HEK293 (cell line): ENCODE measurements around the gene S1PR5.
A peak's percentile ranks its signal among the peaks of the same experiment; 100 is the strongest.

Experiments used
- CTCF ChIA-PET: fragments of 350-600 bp; formaldehyde crosslinking; extraction: SDS; loops from one replicate; lab custom pipeline; 2021; ENCODE audit warnings: antibody characterized with exemption; lab: Yijun Ruan, JAX
- POLR2A ChIA-PET: fragments of 300-600 bp; formaldehyde crosslinking; extraction: SDS; loops from one replicate; lab custom pipeline; 2020; ENCODE audit warnings: antibody characterized with exemption, inconsistent platforms; lab: Yijun Ruan, JAX
- H3K27ac ChIP-seq: fragments of 200-500 bp; sonication (Bioruptor generic); 2 replicates; pipeline ENCODE4 v1.5.1; 2014; ENCODE audit warnings: low read depth, low read length, control low read depth, inconsistent platforms; ENCODE audit errors: extremely low read depth
- H3K36me3 ChIP-seq, 2 experiments: fragments of 200-500 bp in 1 of 2; sonication (Bioruptor generic) in 1 of 2; 1 replicate in 1 of 2; 2 replicates in 1 of 2; pipeline ENCODE4 v1.5.1; 2014 to 2017; ENCODE audit warnings: inconsistent platforms in 2 of 2, low read length in 2 of 2; ENCODE audit not compliant: control insufficient read depth in 2 of 2, insufficient read depth in 1 of 2
- H3K4me1 ChIP-seq: fragments of 200-500 bp; sonication (Bioruptor generic); 2 replicates; pipeline ENCODE4 v1.5.1; 2014; ENCODE audit warnings: mild to moderate bottlenecking, low read length, inconsistent platforms; ENCODE audit not compliant: control insufficient read depth, insufficient read depth
- H3K4me3 ChIP-seq: 2 replicates; pipeline ENCODE4 v1.5.1; 2011; ENCODE audit warnings: low read depth, mild to moderate bottlenecking, control low read depth, low read length, moderate library complexity
- H3K9me3 ChIP-seq: fragments of 200-500 bp; sonication (Bioruptor generic); 2 replicates; pipeline ENCODE4 v1.5.1; 2014; ENCODE audit warnings: low read depth, low read length, inconsistent platforms; ENCODE audit not compliant: control insufficient read depth, insufficient read depth
- GLIS1 ChIP-seq: fragments of 450-650 bp; formaldehyde crosslinking; IDR thresholded peaks from 2 replicates; pipeline ENCODE4 v1.5.1; 2016; ENCODE audit warnings: missing biosample characterization, missing genetic modification characterization
- GLIS2 ChIP-seq: fragments of 450-650 bp; formaldehyde crosslinking; IDR thresholded peaks from 2 replicates; pipeline ENCODE4 v1.5.1; 2016; ENCODE audit warnings: missing biosample characterization, missing genetic modification characterization
- KLF1 ChIP-seq: fragments of 450-650 bp; formaldehyde crosslinking; IDR thresholded peaks from 2 replicates; pipeline ENCODE4 v1.5.1; 2016; ENCODE audit warnings: missing biosample characterization, missing genetic modification characterization
- KLF8 ChIP-seq: fragments of 450-650 bp; formaldehyde crosslinking; IDR thresholded peaks from 2 replicates; pipeline ENCODE4 v1.5.1; 2016; ENCODE audit warnings: missing biosample characterization, missing genetic modification characterization
- KLF9 ChIP-seq: fragments of 450-650 bp; formaldehyde crosslinking; IDR thresholded peaks from 2 replicates; pipeline ENCODE4 v1.5.1; 2016; ENCODE audit warnings: missing biosample characterization, missing genetic modification characterization, low read depth
- SCRT2 ChIP-seq: fragments of 450-650 bp; formaldehyde crosslinking; IDR thresholded peaks from 2 replicates; pipeline ENCODE4 v1.5.1; 2016; ENCODE audit warnings: missing biosample characterization, missing genetic modification characterization
- SP7 ChIP-seq: fragments of 450-650 bp; formaldehyde crosslinking; IDR thresholded peaks from 2 replicates; pipeline ENCODE4 v1.5.1; 2016; ENCODE audit warnings: missing biosample characterization, missing genetic modification characterization
- ZBTB8A ChIP-seq: fragments of 450-650 bp; formaldehyde crosslinking; IDR thresholded peaks from 2 replicates; pipeline ENCODE4 v1.5.1; 2016; ENCODE audit warnings: missing biosample characterization, missing genetic modification characterization
- ZFHX2 ChIP-seq: fragments of 450-650 bp; formaldehyde crosslinking; conservative IDR thresholded peaks from 2 replicates; pipeline ENCODE4 v1.5.1; 2016; ENCODE audit warnings: missing biosample characterization, missing genetic modification characterization
- ZIC2 ChIP-seq: fragments of 450-650 bp; formaldehyde crosslinking; IDR thresholded peaks from 2 replicates; pipeline ENCODE4 v1.5.1; 2016; ENCODE audit warnings: missing biosample characterization, missing genetic modification characterization
- ZNF24 ChIP-seq: fragments of 450-650 bp; formaldehyde crosslinking; IDR thresholded peaks from 2 replicates; pipeline ENCODE4 v1.5.1; 2016; ENCODE audit warnings: missing biosample characterization, missing genetic modification characterization
- ZNF391 ChIP-seq: fragments of 450-650 bp; formaldehyde crosslinking; IDR thresholded peaks from 2 replicates; pipeline ENCODE4 v1.5.1; 2016; ENCODE audit warnings: low read depth, missing biosample characterization, missing genetic modification characterization, borderline replicate concordance
- ZNF48 ChIP-seq: fragments of 450-650 bp; formaldehyde crosslinking; IDR thresholded peaks from 2 replicates; pipeline ENCODE4 v1.5.1; 2016; ENCODE audit warnings: missing biosample characterization, missing genetic modification characterization
- ZNF501 ChIP-seq: fragments of 450-650 bp; formaldehyde crosslinking; IDR thresholded peaks from 2 replicates; pipeline ENCODE4 v1.5.1; 2016; ENCODE audit warnings: missing biosample characterization, missing genetic modification characterization
- ZNF514 ChIP-seq: fragments of 450-650 bp; formaldehyde crosslinking; IDR thresholded peaks from 2 replicates; pipeline ENCODE4 v1.5.1; 2016; ENCODE audit warnings: missing biosample characterization, missing genetic modification characterization
- ZNF548 ChIP-seq: fragments of 450-650 bp; formaldehyde crosslinking; IDR thresholded peaks from 2 replicates; pipeline ENCODE4 v1.5.1; 2016; ENCODE audit warnings: missing biosample characterization, missing genetic modification characterization
- ZNF555 ChIP-seq: fragments of 450-650 bp; formaldehyde crosslinking; conservative IDR thresholded peaks from 2 replicates; pipeline ENCODE4 v1.5.1; 2017; ENCODE audit warnings: missing biosample characterization, mild to moderate bottlenecking, missing genetic modification characterization, inconsistent platforms
- ZNF585B ChIP-seq: fragments of 450-650 bp; formaldehyde crosslinking; IDR thresholded peaks from 2 replicates; pipeline ENCODE4 v1.5.1; 2016; ENCODE audit warnings: missing biosample characterization, missing genetic modification characterization
- ZNF624 ChIP-seq: fragments of 450-650 bp; formaldehyde crosslinking; IDR thresholded peaks from 2 replicates; pipeline ENCODE4 v1.5.1; 2017; ENCODE audit warnings: missing biosample characterization, missing genetic modification characterization
- ZNF639 ChIP-seq: fragments of 450-650 bp; formaldehyde crosslinking; IDR thresholded peaks from 2 replicates; pipeline ENCODE4 v1.5.1; 2016; ENCODE audit warnings: missing biosample characterization, missing genetic modification characterization
- ZNF677 ChIP-seq: fragments of 450-650 bp; IDR thresholded peaks from 2 replicates; pipeline ENCODE4 v1.5.0; 2018; ENCODE audit warnings: missing biosample characterization, mild to moderate bottlenecking, missing genetic modification characterization, moderate library complexity
- ZNF692 ChIP-seq: fragments of 450-650 bp; formaldehyde crosslinking; IDR thresholded peaks from 2 replicates; pipeline ENCODE4 v1.5.1; 2016; ENCODE audit warnings: missing biosample characterization, missing genetic modification characterization
- ZSCAN5A ChIP-seq: fragments of 450-650 bp; formaldehyde crosslinking; IDR thresholded peaks from 2 replicates; pipeline ENCODE4 v1.5.1; 2016; ENCODE audit warnings: missing biosample characterization, missing genetic modification characterization
- TF ChIP-seq, protein P1 (sequence below): fragments of 450-650 bp; formaldehyde crosslinking; IDR thresholded peaks from 2 replicates; pipeline ENCODE4 v1.5.1; 2016; ENCODE audit warnings: missing biosample characterization, missing genetic modification characterization
- TF ChIP-seq, protein P2 (sequence below): fragments of 450-650 bp; formaldehyde crosslinking; IDR thresholded peaks from 2 replicates; pipeline ENCODE4 v1.5.1; 2016; ENCODE audit warnings: missing biosample characterization, missing genetic modification characterization

Gene S1PR5

DNA sequence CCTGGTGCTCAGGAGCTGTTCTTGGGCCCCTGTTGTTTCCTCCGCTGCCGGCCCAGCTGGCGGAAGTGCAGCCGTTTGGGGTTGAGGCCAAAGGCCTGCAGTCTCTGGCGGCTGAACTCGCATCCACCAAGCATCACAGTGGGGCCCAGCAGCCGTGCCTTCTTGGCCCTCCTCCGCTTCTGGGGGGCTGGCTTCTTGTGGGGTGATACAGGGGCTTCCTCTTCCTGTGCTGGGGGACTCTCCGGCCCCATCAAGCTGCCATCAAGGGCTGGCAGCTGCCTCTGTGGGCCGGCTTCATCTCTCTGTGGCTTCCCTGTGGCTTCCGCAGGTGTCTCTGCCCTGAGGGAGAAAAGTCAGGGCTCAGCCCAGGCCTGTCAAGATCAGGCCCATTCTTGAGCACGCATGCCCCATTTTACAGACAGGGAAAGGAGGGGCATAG is 36.7 kb upstream of the S1PR5 start:
- Histone ChIP-seq H3K36me3 (peaks cover 31 to 89% of the 10 kb centered on the region in 2 experiments; a peak in 2 of 3 replicates), H3K9me3 (no peaks in the 10 kb centered on the region), H3K4me1 (no peaks in the 10 kb centered on the region), H3K4me3 (no peak overlapping the region), H3K27ac (no peak overlapping the region)
- TF ChIP-seq, protein P1, sequence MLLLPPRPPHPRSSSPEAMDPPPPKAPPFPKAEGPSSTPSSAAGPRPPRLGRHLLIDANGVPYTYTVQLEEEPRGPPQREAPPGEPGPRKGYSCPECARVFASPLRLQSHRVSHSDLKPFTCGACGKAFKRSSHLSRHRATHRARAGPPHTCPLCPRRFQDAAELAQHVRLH, result no peak
- TF ChIP-seq ZIC2 (tag by site-specific recombination) (peak; percentile 20; the same call in 1 of the 2 replicates), KLF9 (tag by site-specific recombination) (no peak), SCRT2 (tag by site-specific recombination) (peak; percentile 68)
- ChIA-PET CTCF (interaction anchor here (0.6 to 1.4 kb wide), 7 partner anchors 10 to 129 kb away, joined by 3 to 4 read pairs (median 3); no protein-coding TSS in a partner anchor), POLR2A (interaction anchor here (0.5 to 2.3 kb wide), 4 partner anchors 8 to 71 kb away, joined by 3 to 14 read pairs (median 6); partner anchors contain the start of genes ATG4D and CDKN2D)

GRCh38 chr19:10553087-10553667 is 35.9 kb upstream of the S1PR5 start:
- POLR2A ChIA-PET, result interaction anchor here (0.8 to 2.2 kb wide), 9 partner anchors 8 to 283 kb away, joined by 3 to 14 read pairs (median 3); partner anchors contain the start of genes ATG4D, CDC37, CDKN2D and KRI1
- CTCF ChIA-PET, result interaction anchor here (0.6 to 4.0 kb wide), 12 partner anchors 10 to 149 kb away, joined by 3 to 16 read pairs (median 3); no protein-coding TSS in a partner anchor
- H3K27ac ChIP-seq, result no peak overlapping the region
- H3K4me3 ChIP-seq, result no peak overlapping the region
- no peaks in the 10 kb centered on the region for H3K4me1 ChIP-seq
- H3K36me3 ChIP-seq, result peaks cover 26 to 91% of the 10 kb centered on the region in 2 experiments; a peak in 2 of 3 replicates
- H3K9me3 ChIP-seq, result no peaks in the 10 kb centered on the region
- peak; percentile 67 for TF ChIP-seq KLF8 (tag by site-specific recombination)
- no peak for TF ChIP-seq ZNF514 (tag by site-specific recombination)
- TF ChIP-seq ZSCAN5A (tag by site-specific recombination), result 0 out of 2 replicates have a peak, but pooled peaks have one; percentile 60
- no peak for TF ChIP-seq ZNF501 (tag by site-specific recombination)
- TF ChIP-seq, protein P1, result peak; percentile 94
- TF ChIP-seq, protein P2, sequence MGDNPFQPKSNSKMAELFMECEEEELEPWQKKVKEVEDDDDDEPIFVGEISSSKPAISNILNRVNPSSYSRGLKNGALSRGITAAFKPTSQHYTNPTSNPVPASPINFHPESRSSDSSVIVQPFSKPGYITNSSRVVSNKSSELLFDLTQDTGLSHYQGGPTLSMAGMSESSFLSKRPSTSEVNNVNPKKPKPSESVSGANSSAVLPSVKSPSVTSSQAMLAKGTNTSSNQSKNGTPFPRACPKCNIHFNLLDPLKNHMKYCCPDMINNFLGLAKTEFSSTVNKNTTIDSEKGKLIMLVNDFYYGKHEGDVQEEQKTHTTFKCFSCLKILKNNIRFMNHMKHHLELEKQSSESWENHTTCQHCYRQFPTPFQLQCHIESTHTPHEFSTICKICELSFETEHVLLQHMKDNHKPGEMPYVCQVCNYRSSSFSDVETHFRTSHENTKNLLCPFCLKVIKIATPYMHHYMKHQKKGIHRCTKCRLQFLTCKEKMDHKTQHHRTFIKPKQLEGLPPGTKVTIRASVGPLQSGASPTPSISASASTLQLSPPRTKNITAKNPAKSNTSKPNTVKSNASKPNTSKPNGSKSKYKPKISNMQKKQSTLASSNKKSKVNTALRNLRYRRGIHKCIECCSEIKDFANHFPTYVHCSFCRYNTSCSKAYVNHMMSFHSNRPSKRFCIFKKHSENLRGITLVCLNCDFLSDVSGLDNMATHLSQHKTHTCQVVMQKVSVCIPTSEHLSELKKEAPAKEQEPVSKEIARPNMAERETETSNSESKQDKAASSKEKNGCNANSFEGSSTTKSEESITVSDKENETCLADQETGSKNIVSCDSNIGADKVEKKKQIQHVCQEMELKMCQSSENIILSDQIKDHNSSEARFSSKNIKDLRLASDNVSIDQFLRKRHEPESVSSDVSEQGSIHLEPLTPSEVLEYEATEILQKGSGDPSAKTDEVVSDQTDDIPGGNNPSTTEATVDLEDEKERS (tag by site-specific recombination), result no peak
- no peak for TF ChIP-seq ZNF48 (tag by site-specific recombination)
- TF ChIP-seq GLIS2 (tag by site-specific recombination), result peak; percentile 45; the same call in 1 of the 2 replicates
- TF ChIP-seq ZNF639 (tag by site-specific recombination), result peak; percentile 67
- TF ChIP-seq ZNF677, result no peak
- TF ChIP-seq SP7 (tag by site-specific recombination), result 0 out of 2 replicates have a peak, but pooled peaks have one; percentile 19
- no peak for TF ChIP-seq ZNF585B (tag by site-specific recombination)
- peak; percentile 64 for TF ChIP-seq GLIS1
- peak; percentile 58; the same call in 1 of the 2 replicates for TF ChIP-seq ZNF391 (tag by site-specific recombination)
- peak; percentile 81; the same call in 1 of the 2 replicates for TF ChIP-seq KLF1 (tag by site-specific recombination)
- TF ChIP-seq ZNF555, result no peak
- TF ChIP-seq ZNF24, result peak; percentile 43; the same call in 1 of the 2 replicates
- no peak for TF ChIP-seq ZNF692 (tag by site-specific recombination)
- TF ChIP-seq ZNF548 (tag by site-specific recombination), result no peak
- TF ChIP-seq ZFHX2 (tag by site-specific recombination), result no peak
- no peak for TF ChIP-seq ZNF624 (tag by site-specific recombination)
- TF ChIP-seq ZBTB8A (tag by site-specific recombination), result 0 out of 2 replicates have a peak, but pooled peaks have one; percentile 34
